Lower lobe of right lung (tissue), 2 donors: ENCODE results near the gene RPL19. TPM values are rescaled to one million over a fixed set of nuclear protein-coding genes. Genes with fewer than 3 reads are reported as not detected.
A peak's percentile ranks its signal among the peaks of the same experiment; 100 is the strongest.

Source experiments
- ATAC-seq, 2 donors: fragments of 200-7000 bp; cut with Tn5 transposase; one replicate each; pipeline ENCODE4 v1.9.1; 2020 to 2022; ENCODE audit warnings: mild to moderate bottlenecking in 2 of 2, moderate library complexity in 2 of 2
- DNase-seq: peaks from one replicate; pipeline ENCODE4 v3.0.0-alpha.2; 2020
- H3K27ac ChIP-seq: fragments of 200-600 bp; one replicate; pipeline ENCODE4 v1.8.0; 2022
- H3K27me3 ChIP-seq: fragments of 200-600 bp; one replicate; pipeline ENCODE4 v1.8.0; 2022; ENCODE audit warnings: low read depth
- H3K36me3 ChIP-seq: fragments of 200-600 bp; one replicate; pipeline ENCODE4 v1.8.0; 2022; ENCODE audit warnings: mild to moderate bottlenecking
- H3K4me1 ChIP-seq: fragments of 200-600 bp; one replicate; pipeline ENCODE4 v1.8.0; 2022
- H3K4me3 ChIP-seq: fragments of 200-600 bp; one replicate; pipeline ENCODE4 v1.8.0; 2022; ENCODE audit warnings: mild to moderate bottlenecking
- H3K9me3 ChIP-seq: fragments of 200-600 bp; one replicate; pipeline ENCODE4 v1.8.0; 2022
- intact Hi-C: fragments of 100-400 bp; cut with DNase I; formaldehyde crosslinking; loops from one replicate; pipeline ENCODE4 v1.11.0; 2022
- total RNA-seq: library from RNA; stranded (reverse); fragmentation: NEBNext Ultra II Directional; extraction: Animal tissue kit (Norgen Biotek cat#: 25700); gene quantifications from one replicate; pipeline ENCODE4 v1.2.1, GENCODE V29; 2021
- TF ChIP-seq, protein P1 (sequence below): fragments of 200-600 bp; IDR thresholded peaks from one replicate; pipeline ENCODE4 v1.8.0; 2022; ENCODE audit warnings: antibody characterized with exemption, mild to moderate bottlenecking
- donor health status: DM: no; HTN: yes; CAD: no; lungs with severe emphysema.

RPL19 gene
- total RNA-seq, 1 donor from 2014 or later = 1,465 TPM

DNA sequence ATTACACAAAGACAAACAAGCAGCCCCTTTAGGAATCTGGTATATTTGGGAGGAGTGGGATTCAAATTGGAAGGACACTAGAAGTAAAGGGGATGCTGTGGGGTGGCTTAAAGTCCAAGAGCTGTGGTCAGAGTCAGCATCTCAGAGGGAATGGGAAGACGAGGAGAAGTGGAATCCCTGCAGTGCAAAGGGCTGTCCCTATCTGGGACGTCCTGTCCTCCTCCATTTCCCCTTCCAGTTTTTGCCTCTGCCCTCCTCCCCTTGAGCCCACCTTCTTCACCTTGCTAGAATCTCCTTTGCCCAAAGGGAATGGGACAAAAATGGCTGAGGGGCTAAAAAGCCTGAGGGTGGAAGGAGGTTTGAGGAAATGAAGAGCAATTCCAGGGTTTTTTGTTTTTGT lies 44.4 kb upstream of the RPL19 start:
- intact Hi-C loops = no loop called here
- Histone ChIP-seq H3K27ac (no peak overlapping the region), H3K36me3 (no peaks in the 10 kb centered on the region), H3K4me3 (no peak overlapping the region), H3K4me1 (peaks cover 17% of the 10 kb centered on the region), H3K27me3 (peaks cover 6% of the 10 kb centered on the region), H3K9me3 (no peaks in the 10 kb centered on the region)
- TF ChIP-seq, protein P1, sequence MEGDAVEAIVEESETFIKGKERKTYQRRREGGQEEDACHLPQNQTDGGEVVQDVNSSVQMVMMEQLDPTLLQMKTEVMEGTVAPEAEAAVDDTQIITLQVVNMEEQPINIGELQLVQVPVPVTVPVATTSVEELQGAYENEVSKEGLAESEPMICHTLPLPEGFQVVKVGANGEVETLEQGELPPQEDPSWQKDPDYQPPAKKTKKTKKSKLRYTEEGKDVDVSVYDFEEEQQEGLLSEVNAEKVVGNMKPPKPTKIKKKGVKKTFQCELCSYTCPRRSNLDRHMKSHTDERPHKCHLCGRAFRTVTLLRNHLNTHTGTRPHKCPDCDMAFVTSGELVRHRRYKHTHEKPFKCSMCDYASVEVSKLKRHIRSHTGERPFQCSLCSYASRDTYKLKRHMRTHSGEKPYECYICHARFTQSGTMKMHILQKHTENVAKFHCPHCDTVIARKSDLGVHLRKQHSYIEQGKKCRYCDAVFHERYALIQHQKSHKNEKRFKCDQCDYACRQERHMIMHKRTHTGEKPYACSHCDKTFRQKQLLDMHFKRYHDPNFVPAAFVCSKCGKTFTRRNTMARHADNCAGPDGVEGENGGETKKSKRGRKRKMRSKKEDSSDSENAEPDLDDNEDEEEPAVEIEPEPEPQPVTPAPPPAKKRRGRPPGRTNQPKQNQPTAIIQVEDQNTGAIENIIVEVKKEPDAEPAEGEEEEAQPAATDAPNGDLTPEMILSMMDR = no peak
- DNase-seq (no peak), ATAC-seq (no peak)

DNA sequence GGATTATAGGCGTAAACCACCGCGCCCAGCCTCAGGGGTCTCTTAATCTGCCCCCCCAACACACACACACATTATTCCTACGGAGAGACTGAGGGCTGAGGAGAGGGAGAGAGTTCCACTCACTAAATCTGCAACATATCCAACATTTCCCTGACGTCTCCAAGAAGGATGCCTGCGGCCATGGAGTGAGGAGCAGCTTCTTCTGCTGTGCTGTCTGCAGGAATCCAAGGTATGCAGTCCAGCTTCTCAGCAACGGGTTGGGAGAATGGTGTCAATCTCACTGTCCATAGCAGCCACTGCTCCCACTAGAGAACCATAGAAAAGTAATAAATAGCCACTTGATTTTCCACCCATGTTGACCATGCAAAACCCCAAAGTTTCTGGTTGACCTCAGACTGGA lies 43.6 kb upstream of the RPL19 start:
- intact Hi-C loops = no loop called here
- TF ChIP-seq, protein P1 = no peak

DNA sequence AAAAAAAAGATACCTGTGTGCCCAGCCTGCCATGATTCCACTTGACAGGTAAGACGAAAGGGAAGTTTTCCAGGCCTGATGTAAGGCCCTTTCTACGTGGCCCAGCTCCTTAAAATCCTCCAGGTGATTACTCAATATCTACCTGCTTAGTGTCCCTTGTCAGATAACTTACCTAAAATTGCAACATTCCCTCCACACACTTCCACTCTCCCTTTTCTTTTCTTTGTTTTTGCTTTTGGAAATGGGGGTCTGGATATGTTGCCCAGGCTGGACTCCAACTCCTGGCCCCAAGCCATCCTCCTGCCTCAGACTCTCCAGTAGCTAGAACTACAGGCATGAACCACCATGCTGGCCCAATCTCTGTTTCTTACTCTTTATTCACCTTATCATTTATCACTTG lies 41.5 kb upstream of the RPL19 start:
- H3K27ac ChIP-seq = no peak overlapping the region
- intact Hi-C loops = no loop called here
- no peaks in the 10 kb centered on the region for H3K4me1 ChIP-seq
- DNase-seq (no peak), ATAC-seq (no peak)
- H3K27me3 ChIP-seq = no peaks in the 10 kb centered on the region
- TF ChIP-seq, protein P1 = no peak
- H3K4me3 ChIP-seq = no peak overlapping the region
- no peaks in the 10 kb centered on the region for H3K9me3 ChIP-seq
- H3K36me3 ChIP-seq = no peaks in the 10 kb centered on the region

More for the DNA sequence above, 43.6 kb upstream of the RPL19 start:
- DNase-seq (no peak), ATAC-seq (no peak)
- Histone ChIP-seq H3K36me3 (no peaks in the 10 kb centered on the region), H3K27ac (no peak overlapping the region), H3K4me3 (no peak overlapping the region), H3K27me3 (no peaks in the 10 kb centered on the region), H3K9me3 (no peaks in the 10 kb centered on the region), H3K4me1 (peaks cover 13% of the 10 kb centered on the region)

DNA sequence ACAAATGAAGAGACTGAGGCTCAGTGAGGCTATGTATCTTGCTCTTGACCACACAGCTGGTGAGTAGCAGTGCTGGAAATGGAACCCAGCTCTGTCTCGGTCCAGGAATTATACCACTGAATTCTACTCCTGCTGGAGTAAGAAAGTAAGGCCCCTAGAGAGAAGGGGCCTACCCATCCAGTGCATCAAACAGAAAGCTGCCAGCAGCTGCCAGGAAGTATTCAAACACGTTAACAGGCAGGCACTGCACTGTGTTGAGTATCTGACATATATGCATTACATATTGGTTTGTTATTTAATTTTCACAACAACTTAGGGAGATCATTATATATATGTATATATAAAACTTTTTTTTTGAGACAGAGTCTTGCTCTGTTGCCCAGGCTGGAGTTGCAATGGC lies 38.1 kb upstream of the RPL19 start:
- intact Hi-C loops = no loop called here
- no peak overlapping the region for H3K4me3 ChIP-seq
- no peaks in the 10 kb centered on the region for H3K9me3 ChIP-seq
- H3K4me1 ChIP-seq = peaks cover 15% of the 10 kb centered on the region
- H3K27ac ChIP-seq = no peak overlapping the region
- no peaks in the 10 kb centered on the region for H3K36me3 ChIP-seq
- DNase-seq (no peak), ATAC-seq (no peak)
- TF ChIP-seq, protein P1 = no peak
- H3K27me3 ChIP-seq = peaks cover 9% of the 10 kb centered on the region

DNA sequence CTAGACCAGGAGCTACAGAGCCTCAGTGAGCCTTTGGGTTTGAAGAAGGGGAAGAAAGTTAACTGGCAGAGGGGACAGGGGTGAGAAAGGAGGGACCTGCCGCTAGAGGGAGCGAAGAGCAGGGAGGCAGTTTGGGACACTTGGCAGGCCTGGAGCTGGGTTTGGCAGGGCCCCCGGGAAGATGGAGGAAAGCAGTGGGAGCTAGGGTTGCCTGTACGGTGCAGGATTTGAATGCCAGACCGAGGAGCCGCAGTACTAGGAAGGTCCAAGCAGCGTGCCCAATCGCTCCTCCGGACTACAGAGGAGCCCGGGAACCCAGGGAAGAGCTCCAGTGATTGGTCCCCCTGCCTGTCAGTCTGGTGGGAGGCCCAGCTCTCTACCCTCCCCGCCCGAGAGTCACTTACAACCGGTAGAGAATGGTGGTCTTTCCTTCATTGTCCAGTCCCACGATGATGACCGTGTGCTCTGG lies 35.4 kb upstream of the RPL19 start:
- Histone ChIP-seq H3K4me1 (peaks cover 15% of the 10 kb centered on the region), H3K27me3 (peaks cover 9% of the 10 kb centered on the region), H3K27ac (no peak overlapping the region), H3K36me3 (no peaks in the 10 kb centered on the region), H3K9me3 (no peaks in the 10 kb centered on the region), H3K4me3 (peak overlapping the region; percentile 57)
- TF ChIP-seq, protein P1 = peak; percentile 80
- intact Hi-C loops = no loop called here
- DNase-seq = peak; percentile 85
- ATAC-seq = peak; percentile 89 to 93
